Activated gamma-delta T cell treated with anti-CD3 and anti-CD28 coated beads, Interleukin-2, amount 50 U/mL, for 16 hours (primary cell): ENCODE results near the gene ERP27.

Experiments used
- DNase-seq: peaks from one replicate; pipeline ENCODE4 v3.0.0-alpha.2; 2020; ENCODE audit warnings: low read depth

ERP27 gene

DNA sequence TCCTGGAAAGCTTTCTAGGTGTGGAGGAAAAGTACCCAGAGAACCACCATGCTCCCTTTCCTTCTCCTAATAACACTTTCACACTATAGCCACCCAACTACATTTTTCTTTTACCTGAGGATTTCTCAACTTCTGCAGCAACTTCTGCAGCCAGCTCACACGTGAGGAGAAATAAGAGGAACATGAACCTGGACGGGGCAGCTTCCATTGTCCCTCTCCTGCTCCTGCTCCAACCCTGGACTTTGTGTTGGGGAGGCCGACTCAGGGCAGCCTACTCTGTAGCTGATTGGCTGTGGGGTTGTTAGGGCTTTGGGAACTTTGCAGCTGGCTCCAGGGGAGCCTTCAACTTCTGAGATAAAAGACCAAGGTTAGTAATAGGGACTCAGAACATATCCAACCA is at the start of gene ERP27:
Gene ERP27 (minus strand): TSS at position 237 of the 400 bp plus-strand sequence. CDS start 29 bp downstream, at position 208.
- DNase-seq = no peak

DNA sequence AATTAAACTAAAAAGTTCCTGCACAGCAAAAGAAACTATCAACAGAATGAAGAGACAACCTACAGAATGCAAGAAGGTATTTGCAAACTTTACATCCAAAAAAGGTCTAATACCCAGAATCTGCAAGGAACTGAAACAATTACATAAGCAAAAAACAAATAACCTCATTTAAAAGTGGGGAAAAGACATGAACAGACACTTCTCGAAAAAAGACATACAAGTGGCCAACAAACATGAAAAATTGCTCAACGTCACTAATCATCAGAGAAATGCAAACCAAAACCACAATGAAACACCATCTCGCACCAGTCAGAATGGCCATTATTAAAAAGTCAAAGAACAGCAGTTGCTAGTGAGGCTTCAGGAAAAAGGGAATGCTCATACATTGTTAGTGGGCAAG is 49.7 kb upstream of the ERP27 start:
- DNase-seq = no peak

DNA sequence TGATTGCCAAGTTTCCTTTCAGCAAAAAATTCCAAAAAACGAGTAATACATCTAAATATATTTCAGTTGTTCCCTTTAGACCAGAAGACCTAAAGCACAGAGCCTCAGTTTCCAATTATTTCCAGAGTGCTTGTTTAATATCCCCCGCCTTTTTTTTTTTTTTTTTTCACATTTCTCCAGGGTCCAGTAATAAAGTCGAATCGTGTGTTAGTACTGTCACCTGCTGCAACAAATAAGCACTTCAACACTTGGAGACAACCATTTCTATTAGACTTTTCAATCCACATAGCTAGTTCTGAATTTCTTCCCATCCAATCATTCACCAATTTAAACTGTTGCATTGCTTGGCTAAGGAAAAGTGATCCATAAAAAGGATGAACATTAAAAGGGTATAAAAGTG is 48.1 kb upstream of the ERP27 start:
- DNase-seq = no peak

DNA sequence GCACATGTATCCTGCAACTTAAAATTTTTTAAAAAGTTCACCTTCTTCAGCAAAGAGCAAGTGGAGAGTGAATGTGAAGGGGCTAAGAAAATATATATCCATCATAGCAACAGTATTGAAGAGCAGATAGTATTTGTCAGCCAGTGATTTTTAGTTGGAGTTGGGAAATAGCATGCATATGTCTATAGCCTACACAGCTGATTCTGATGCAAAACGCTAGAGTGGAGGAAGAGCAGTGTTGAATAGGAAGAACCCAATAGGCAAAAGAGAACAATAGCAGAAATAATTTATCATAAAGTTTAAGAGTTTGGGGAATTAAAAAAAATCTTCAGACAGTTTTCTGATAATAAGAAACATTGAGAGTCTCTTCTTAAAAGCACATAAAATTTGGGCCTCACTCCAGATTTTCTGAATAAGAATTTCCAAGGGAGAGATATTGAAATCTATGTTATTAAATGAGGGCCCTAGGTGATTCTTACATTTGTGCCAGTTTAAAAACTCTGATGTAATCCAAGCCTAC is 46.5 kb upstream of the ERP27 start:
- no peak for DNase-seq

DNA sequence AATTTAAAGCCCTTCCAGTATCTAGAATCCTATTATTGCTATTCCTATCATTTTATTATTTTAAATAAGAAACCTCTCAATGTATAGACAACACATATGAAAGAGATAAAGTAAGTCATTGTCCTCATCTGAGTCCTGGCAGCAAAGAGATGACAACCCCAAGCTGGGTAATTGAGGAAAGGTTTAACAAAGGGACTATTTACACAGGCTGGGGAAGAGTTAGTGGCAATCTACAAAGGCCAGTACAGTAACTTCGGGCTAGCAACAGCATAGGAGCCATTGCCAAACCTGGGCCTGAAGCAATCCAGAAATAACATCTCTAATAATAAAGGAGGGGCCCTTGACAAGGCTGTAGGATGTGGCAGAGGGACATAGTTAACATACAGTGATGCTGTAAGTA is 45.7 kb upstream of the ERP27 start:
- no peak for DNase-seq

DNA sequence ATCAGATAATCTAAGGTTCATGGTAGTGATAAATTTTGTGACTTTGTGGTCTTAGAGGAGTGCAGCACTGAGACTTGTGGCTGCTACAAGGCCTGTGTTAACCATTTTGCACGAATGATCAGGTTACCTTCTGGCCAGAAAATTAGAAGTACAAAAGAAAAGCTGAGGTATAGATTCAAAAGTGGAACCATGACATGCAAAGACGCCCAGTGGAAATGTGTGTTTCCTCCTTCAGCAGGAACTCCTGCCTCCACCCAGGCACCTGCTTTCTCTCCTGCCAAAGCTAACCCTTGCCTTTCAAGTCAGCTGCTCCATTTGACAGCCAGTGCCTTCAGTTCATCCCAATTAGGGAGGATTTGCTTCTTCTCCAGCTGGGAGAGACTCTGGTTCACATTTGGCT is 44.7 kb upstream of the ERP27 start:
- DNase-seq = no peak

DNA sequence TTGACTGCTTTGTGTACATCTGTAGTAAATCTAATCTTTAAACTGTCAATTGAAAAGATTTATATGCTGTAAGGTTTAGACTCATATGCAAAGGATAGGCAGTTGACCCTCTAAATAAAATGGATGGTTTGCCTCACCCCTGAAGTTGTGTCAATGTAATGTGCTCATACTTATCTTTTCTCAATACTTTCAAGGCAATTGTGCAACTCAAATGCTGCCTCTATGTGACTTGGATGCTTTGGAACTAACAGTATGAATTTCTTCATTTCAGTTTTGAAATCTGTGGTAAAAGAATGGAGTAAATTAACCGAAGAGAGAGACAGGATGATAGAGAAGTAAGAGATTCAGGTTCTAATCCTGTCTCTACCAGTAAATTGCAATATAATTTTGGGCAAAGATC is 44.2 kb upstream of the ERP27 start:
- DNase-seq = no peak

DNA sequence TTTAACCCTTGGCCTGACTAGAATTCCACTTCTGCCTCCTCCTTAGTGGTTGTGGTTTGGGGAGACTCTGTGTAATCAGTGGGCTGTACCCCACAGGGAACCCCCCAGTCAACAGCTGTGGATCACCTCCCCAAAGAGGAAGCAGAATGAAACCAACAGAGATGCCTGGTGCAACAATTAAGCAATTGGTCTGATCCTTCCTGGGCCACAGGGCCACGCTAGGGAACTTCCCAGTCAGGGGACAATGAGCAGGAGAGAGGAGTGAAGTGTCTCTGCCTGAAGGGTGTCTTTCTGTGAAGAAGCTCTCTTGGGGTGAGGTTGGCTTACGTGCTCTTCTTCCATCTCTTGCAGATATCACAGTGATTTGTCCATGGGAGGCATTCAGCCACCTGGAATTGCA is 42.7 kb upstream of the ERP27 start:
- DNase-seq = no peak

DNA sequence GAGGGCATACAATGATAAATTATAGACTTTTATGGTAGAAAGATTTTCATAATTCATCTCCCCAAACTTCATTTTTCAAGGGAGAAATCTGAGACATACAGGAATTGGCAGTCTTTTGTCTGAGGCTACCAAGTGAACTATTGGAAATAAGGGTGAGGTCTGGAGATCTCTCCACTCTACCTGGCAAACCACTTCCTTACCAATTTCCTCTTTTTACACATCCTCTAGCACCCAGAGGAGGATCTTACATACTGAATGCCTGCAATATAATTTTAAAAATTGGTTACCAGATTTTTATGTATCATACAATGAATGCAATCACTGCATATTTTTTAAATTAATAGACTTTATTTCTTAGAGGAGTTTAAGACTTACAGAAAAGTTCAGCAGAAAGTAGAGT is 41.1 kb upstream of the ERP27 start:
- no peak for DNase-seq

DNA sequence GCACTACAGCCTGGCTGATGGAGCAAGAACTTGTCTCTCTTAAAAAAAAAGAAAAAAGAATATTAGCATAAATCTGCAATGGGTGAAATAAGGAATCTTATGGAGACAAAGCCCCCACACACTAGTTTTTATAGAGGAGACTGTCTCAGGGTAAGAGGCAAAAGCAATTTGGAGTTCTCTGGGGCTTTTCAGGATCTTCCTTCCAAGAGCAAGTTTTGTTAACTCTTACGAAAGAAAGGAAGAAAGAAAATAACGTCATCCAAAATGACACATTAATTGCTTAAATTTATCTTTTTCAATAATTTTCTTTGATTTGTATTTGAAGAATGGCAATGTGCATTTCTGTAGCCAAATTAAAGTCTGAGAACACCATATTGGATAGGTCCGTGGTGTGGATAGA is 38.3 kb upstream of the ERP27 start:
- DNase-seq = no peak

DNA sequence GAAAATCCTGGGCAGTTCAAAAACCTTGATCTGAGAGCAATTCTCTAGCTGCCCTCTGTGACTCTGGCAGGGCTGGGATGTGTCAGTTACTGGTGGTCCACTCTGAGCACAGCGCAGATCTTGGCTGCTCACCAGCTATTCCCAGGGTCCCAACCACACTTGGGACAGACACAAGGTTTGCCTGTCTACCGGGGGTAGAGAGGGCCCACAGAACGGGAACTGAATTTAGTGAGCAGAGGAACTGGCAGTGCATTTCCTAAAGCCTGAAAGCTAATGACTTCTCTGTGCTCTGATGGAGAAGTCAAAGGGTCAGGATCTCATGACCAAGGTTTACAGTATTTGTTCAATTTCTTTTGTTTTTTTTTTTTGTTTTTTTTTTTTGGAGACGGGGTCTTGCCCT is 37.1 kb upstream of the ERP27 start:
- no peak for DNase-seq

DNA sequence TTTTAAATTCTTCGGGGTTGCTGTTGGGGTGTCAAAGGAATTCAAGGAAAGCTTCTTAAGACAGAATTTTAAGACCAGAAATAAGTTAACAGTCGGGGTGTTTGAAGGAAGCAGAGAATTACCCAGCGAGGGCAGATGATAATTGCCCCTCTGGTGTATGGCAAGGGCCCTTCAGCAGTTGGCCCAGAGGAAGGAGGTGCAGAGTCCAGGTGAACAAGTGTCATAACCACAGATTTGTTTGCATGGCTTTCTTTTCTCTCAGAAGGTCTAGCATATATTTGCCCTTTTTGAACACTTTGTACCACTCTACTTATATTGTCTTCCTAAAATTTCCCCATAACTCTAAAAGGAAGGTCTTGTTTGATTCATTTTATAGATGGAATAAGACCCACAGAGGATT is 36.3 kb upstream of the ERP27 start:
- no peak for DNase-seq

DNA sequence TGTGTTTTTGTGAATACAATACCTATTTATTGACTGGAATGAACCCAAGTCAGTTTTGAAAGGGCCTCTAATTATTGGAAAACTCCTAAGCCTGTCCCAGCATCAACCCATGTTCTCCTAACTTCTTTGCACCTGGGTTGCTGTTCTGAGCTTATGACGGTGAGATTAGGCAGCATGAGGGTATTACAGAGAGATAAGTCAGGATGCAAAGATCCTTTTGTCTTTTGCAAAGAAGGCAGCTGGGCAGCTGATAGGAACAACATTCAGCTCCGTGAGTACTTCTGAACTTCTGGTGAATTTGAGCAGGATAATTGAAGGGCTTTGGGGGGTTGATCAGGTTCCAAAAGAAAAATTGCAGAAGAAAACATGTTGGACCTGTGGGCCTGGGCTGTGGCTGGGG is 34.5 kb upstream of the ERP27 start, which contains the start of gene PDE6H:
Gene PDE6H (plus strand): TSS at position 227 of the 400 bp plus-strand sequence. CDS start 4,971 bp downstream, outside the sequence.
- DNase-seq = no peak

DNA sequence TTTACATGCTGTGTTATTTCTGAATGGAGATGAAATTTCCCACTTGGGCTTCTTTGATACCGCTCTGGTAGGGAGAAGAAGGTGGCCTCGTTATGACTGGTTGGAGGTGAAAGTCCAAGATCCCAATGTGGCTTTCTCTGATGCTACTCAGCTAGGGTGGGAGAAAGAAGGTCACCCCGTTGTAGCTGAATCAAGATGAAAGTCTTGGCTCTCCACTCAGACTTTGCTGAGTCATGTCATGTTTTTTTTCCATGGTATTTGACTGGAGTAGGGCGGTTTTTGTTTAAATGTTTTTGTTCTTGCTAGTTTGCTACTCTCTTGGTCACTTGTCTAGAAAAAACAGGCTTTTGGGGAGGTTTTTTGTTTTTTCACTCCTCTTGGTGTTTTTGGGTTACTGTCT is 32.1 kb upstream of the ERP27 start:
- DNase-seq = no peak

DNA sequence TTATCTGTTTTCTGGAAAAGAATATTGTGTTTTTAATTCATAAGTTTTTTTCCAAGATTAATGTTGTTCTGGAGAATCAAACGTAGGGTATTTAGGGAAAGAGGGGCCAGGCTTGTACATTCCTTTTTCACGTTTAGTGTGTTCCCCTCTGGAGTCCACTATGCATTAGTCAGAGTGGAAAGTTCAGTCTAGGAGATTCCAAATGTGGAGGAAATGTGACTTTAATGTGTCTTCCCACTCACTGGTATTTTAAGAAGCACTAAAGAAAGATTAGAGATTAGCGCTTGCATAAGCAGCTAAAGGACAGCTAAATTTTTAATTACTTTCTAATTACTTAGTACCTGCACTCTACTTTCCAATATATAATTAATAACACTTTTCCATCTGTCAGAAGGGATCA is 30.1 kb upstream of the ERP27 start:
- DNase-seq = no peak

DNA sequence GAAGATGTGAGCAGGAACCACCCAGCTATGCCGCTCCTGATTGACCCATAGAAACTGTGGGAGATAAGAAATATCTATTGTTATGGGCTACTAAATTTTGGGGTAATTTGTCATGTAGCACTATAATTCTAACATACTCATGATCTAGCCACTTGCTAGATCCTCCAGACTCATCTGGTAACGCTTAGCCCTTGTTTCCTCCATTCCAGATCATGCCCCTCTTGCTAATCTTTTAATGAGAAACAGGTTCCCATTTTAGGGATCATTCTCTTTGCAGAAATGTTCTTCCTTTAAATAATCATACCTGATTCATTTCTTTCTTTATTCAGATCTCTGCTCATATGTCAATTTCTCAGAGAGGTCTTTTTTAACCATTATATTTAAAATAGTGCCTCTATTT is 26.9 kb upstream of the ERP27 start:
- DNase-seq = no peak

DNA sequence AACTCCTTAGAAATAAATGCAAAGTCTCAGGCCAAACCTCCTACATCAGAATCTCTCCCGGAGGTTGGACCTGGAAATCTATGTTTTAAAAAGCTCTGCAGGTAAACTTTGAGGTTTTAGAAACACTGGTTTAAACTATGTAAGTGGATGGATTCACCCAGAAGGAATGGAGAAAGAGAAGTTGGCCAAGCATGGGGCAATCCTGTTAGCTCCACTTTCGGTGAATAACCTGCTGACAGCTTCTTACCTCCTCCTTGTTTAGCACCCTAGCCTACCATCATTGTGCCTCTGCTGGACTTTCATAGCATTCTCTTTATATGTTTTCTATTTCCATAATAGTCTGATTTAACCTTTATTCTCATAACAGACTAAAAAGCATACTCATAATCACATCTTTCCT is 26.1 kb upstream of the ERP27 start:
- DNase-seq = no peak

DNA sequence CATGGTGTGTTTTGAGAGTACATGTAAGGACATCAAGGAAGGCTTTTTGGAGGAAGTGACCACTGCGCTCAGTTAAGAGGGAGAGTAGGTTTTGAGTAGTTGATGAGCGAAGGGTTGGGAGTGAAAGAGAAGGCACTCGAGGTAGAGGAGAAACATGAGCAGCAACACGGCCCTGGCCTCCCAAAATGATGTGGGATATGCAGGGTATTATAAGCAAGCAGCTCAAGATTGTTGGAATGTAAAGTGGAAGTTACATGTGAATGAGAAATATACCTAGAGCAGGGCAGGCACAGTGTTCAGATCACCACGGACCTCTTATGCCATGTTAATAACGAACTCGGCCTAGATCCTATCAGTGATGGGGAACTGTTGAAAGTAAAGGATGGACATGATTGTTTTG is 25.2 kb upstream of the ERP27 start:
- no peak for DNase-seq

DNA sequence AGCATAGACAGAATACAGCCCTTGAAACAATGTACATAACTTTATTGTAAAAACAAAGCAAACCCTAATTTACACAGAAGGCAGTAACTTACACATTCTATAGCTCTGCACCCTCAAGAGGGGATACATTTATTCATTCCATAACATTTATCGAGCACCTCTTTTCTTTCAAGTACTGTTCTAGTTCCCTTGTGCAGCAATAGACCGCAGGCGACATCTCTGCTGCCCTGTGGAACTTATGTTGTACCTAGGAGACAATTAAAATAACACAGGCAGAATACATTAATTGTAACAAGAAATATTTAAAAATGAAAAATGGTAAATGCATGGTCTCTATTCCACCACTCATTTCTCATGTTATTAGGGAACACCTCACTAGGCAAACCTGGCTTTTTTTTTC is 24.5 kb upstream of the ERP27 start:
- DNase-seq = no peak

DNA sequence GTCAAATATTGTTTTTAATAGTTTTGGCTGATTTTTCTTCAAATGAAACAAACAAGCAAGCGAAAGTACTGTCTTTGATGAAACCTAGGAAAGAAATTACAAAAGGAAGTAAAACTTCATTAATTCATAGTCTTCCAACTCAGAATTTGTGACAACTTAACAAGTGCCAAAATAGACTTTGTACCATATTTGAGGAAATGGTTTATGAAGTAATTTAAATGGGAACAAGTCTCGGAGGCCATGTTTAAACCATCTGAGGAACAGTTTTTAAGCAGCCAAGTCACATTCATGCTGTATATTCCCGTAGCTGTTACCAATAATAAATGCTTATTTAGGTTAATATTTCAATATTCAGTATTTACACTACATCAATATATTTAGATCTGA is 23.8 kb upstream of the ERP27 start:
- no peak for DNase-seq

DNA sequence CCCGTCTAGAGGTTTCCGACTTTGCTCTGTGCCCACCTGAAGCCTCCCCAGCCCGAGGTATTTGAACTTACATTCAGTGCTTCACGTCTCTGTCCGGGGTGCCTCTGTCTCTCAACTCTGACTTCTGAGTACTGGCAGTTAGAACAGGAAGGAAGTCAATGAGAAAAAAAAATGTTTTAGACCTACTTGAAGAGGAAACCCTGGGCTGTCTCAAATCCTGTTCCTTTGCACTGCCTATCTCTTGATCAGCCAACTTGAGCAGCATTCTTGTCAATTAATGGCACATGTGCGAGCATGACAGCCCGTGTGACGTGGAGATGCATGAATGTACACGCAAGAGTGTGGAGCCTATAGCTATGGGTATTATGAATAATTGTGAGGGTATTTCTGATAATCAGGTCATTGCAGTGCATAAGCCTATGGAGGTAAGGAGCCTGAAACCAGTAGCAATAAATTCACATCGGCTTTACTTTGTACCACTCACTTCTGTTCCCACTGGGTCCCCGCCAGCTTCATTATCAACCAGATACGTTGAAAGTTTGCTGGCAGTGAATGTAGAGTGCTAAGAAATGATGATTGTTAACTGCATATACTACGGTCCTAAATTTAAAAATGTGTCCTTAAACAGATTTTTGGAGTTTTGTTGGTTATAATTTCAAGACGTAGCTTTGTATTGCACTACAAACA is 23.3 kb upstream of the ERP27 start, which contains the start of gene ARHGDIB:
Gene ARHGDIB (minus strand): TSS at position 136 of the 687 bp plus-strand sequence. CDS start 10,889 bp downstream, outside the sequence.
- peak; percentile 58 for DNase-seq

DNA sequence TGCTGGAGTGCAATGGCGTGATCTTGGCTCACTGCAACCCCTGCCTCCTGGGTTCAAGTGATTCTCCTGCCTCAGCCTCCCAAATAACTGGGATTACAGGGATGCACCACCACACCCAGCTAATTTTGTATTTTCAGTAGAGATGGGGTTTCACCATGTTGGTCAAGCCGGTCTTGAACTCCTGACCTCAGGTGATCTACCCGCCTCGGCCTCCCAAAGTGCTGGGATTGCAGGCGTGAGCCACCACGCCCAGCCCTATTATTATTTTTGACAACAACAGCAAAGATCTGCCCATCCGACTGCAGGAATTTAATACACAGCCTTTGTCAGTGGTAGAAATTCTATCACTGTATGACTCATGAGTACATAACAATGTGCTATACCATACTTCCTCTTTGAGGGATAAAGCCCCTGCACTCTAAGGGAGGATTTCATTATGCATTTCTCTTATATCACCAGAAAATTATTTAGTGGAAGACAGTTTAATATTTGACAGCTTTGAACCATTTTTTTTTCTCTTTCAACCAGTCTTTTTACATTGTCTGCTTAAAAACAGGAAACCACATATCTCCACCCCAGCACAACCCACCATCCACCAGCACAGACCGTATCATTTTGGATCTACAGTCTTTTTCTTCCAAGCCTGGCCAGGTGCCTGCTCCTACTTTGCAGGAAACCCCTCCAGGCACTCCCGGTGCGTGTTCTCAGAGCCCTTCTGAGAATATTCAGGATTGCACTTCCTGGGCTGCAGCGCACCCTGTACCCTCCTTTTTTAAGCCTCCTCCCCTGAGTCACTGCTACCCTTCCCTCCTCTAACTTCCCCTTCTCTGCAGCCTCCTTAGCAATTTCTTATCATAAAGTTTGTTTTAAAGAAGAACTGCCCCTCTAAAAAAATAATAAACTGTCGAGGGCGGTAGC is 22.5 kb upstream of the ERP27 start:
- DNase-seq = no peak

DNA sequence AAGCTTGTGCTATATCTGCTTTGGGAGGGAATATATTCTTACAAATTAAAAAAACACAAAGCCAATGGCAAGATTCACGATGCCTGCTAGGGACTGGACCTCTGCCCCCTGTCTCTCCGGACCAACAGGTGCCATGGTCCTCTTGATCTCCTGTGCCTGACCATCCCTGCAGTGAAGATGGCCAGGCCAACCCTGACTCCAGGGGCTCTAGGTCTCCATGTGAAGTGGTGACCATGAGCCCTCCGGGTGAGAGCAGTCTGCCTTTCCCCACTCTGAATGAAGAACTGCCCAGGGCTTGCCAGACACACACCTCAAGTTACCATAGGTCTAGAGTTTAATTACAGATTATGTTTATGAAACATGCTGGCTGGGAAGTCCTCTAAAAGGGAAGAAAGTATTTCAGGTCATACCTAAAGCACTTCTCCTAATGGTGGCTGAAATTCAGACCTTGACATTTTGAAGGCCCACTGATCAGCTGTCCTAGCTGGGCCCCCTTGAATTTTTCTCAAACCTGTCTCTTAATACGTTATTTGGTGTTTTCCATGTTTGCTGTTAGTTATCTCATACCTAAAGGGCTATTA is 21.7 kb upstream of the ERP27 start:
- no peak for DNase-seq
